GM21529 (cell line): Measurements from ENCODE around the gene ALG9.

ENCODE experiments used
- ATAC-seq: cut with Tn5 transposase; IDR thresholded peaks from one replicate; pipeline ENCODE4 v1.9.1; 2021; ENCODE audit not compliant: unreplicated experiment

Gene ALG9

DNA sequence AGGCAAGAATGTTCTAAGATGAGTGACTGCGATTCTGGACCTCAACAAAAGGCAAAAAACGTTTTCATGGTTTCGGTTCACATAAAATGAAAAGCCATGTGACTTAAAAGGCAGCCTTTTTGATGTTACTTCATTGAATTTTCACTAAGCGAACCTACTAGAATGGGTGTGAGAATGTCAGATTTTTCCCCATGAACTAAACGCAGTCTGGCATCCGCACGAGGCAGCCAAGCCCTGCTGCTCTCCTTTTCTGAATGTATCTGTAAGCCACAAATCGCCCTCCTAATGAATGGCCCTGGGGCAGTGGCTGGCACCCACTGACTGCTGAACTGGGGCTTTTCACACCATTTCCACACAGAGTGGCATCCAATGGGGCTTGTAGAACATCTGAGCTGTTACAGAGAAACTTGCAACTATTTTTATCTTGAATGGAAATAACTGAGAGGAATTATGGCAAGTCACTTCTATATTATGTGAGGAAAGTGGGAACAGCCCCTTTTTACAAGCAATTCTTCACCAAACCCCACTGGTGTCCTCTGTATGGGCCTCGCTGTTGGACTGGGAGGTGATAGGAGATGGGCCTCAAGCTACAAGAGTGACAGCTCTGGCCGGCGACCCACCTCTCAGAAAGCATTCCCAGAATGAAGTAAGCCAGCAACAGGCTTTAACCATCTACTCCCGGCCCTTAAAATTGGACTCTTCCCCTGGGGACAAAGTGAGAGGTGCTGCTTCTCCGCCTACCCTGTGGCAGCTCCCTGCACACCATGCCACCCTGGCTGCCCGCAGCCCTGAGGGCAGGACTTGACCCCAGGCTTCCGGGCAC, 134.5 kb downstream of the ALG9 start:
- ATAC-seq: no peak
